Thymus (tissue), 11 donors: ENCODE measurements around the gene MARK1. TPM values are rescaled to one million over a fixed set of nuclear protein-coding genes. Genes with fewer than 3 reads are reported as not detected.

ENCODE experiments used
- DNase-seq, 9 donors: peaks; one replicate each; pipeline ENCODE4 v3.0.0-alpha.2; 2013; ENCODE audit warnings: low spot score in 9 of 9, low read depth in 6 of 9, missing footprints in 1 of 9
- H3K27ac ChIP-seq, 2 donors: one replicate each; pipeline ENCODE4 v1.5.1; 2013; ENCODE audit warnings: control low read depth in 1 of 2, low read depth in 1 of 2, low read length in 1 of 2, mild to moderate bottlenecking in 1 of 2, moderate library complexity in 1 of 2
- H3K27me3 ChIP-seq, 2 donors: one replicate each; pipeline ENCODE4 v1.5.1; 2013; ENCODE audit warnings: low read length in 1 of 2; ENCODE audit not compliant: control insufficient read depth in 2 of 2, insufficient read depth in 1 of 2
- H3K36me3 ChIP-seq, 2 donors: one replicate each; pipeline ENCODE4 v1.5.1; 2013; ENCODE audit warnings: low read length in 1 of 2, mild to moderate bottlenecking in 1 of 2, moderate library complexity in 1 of 2; ENCODE audit not compliant: control insufficient read depth in 2 of 2, insufficient read depth in 2 of 2
- H3K4me1 ChIP-seq, 2 donors: one replicate each; pipeline ENCODE4 v1.5.1; 2013; ENCODE audit warnings: low read length in 2 of 2; ENCODE audit not compliant: control insufficient read depth in 2 of 2, insufficient read depth in 2 of 2
- H3K4me3 ChIP-seq, 2 donors: one replicate each; pipeline ENCODE4 v1.5.1; 2013; ENCODE audit warnings: low read length in 2 of 2, control low read depth in 1 of 2, mild to moderate bottlenecking in 1 of 2
- H3K9me3 ChIP-seq, 2 donors: one replicate each; pipeline ENCODE4 v1.5.1; 2013; ENCODE audit warnings: low read length in 1 of 2, mild to moderate bottlenecking in 1 of 2; ENCODE audit not compliant: control insufficient read depth in 2 of 2, insufficient read depth in 1 of 2
- WGBS: extraction: QIAGEN DNeasy Blood & Tissue Kit; methylation state at CpG from one replicate; pipeline ENCODE4 v1.1.7; 2013; 5-methylcytosine and 5-hydroxymethylcytosine counted together
- polyA plus RNA-seq: library from polyadenylated mRNA; stranded (reverse); fragments of 200-250 nt; gene quantifications from one replicate; pipeline ENCODE4 v1.2.3, GENCODE V29; 2013
- total RNA-seq: library from RNA; stranded (reverse); fragments of 120-200 nt; gene quantifications from one replicate; pipeline ENCODE4 v1.2.4, GENCODE V29; 2013
- donor health status: healthy.

Gene MARK1
- total and polyA plus RNA-seq, 2 donors: 1.9 to 4.9 TPM

DNA sequence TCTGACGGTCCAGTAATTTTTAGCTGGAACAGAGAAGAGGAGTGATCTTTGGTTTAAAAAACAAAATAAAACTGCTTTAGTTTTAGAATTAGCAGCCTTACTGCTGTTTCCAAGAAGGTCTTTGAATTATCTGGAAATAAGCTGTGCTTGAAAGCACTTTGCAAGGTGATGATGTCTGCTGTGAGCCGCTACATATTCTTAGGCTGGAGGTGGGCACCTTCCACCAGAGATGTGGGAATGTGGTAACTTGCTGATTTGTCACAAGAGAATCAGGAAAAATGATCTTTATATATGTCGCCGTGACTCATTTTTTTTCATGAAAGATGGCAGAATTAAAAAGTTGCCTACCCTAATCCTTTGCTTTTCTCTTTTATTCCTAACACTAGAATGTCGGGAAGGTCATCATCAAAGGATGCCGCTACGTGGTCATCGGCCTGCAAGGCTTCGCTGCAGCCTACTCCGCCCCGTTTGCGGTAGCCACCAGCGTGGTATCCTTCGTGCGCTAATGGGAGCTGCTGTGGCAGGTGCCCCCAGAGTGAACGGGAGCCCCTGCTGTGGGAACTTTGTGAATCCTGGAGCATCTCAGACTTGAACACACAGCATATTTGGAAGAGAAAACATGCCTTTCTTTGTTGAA, 168.4 kb downstream of the MARK1 start:
- peaks cover 5 to 13% of the 10 kb centered on the region in 2 donors for H3K27me3 ChIP-seq
- H3K27ac ChIP-seq: no peak overlapping the region
- 97% methylated on average over 16 of the region's 16 CpGs for WGBS
- no peaks in the 10 kb centered on the region for H3K36me3 ChIP-seq
- H3K9me3 ChIP-seq: no peaks in the 10 kb centered on the region
- H3K4me1 ChIP-seq: no peaks in the 10 kb centered on the region
- no peak overlapping the region for H3K4me3 ChIP-seq
- DNase-seq: no peak

DNA sequence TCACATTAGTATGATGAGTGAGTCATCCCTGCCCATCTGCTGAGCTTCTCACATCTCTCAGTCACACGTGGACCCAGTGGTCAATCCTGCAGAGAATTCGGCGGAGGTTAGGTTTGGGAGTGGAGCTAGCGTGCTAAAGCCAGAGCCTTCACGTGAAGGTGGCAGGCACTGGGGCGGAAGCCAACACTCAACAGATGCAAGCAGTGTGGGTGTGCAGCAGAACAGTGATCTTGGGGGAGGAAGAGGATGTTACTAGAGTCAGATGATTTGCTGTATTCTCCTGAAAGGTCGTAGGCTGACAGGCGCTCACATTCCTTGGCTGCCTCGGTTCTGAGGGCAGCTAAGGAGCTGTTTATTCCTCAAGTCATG, 168.9 kb downstream of the MARK1 start:
- Histone ChIP-seq H3K36me3 (no peaks in the 10 kb centered on the region), H3K27me3 (peaks cover 2 to 8% of the 10 kb centered on the region in 2 donors), H3K4me3 (no peak overlapping the region), H3K9me3 (no peaks in the 10 kb centered on the region), H3K4me1 (no peaks in the 10 kb centered on the region), H3K27ac (no peak overlapping the region)
- WGBS: 91% methylated on average over 9 of the region's 9 CpGs
- no peak for DNase-seq

DNA sequence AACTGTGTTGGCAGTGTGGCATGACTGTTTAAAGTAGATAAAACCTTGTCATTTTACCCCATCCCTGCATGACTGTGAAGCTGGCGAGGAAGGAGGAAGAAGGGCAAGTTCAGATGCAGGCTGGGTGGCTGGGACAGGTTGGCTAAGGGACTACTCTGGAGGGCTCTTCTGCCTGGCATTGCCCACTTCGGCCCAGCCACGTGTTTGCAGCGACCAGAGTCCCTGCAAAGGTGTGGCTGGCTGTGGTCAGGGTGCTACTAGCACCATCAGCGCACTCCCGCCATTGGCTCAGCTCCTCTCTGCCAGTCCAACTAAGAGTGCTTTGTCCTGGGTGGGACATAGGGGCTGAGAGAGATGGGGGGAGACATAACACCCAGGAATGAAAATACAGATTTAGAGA, 169.4 kb downstream of the MARK1 start:
- H3K27ac ChIP-seq: no peak overlapping the region
- H3K4me3 ChIP-seq: no peak overlapping the region
- no peaks in the 10 kb centered on the region for H3K4me1 ChIP-seq
- H3K9me3 ChIP-seq: no peaks in the 10 kb centered on the region
- H3K36me3 ChIP-seq: no peaks in the 10 kb centered on the region
- DNase-seq: no peak
- peaks cover 0 to 6% of the 10 kb centered on the region in 2 donors for H3K27me3 ChIP-seq
- WGBS: 94% methylated on average over 6 of the region's 6 CpGs

DNA sequence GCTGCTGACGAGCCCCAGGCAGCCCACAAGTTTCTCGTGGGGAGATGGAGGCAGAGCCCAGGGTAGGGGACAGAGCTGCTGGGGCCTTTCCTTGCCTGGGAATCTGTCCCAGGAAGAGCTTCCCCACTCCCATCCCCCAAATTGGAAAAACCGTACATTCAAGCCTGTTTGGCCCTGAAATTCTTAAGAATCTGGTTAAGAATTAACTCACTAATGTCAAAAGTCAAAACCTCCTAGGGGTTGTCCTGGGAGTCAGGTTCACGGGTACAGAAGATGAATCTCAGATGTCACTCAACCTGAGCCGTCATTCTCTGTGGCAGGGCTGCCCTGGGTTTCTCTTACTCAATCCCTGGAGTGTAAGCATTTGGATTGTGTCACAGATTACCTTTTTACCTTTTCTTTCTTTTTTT, 170.7 kb downstream of the MARK1 start:
- WGBS: 92% methylated on average over 5 of the region's 5 CpGs
- no peak overlapping the region for H3K27ac ChIP-seq
- DNase-seq: no peak
- H3K9me3 ChIP-seq: no peaks in the 10 kb centered on the region
- H3K4me3 ChIP-seq: no peak overlapping the region
- no peaks in the 10 kb centered on the region for H3K4me1 ChIP-seq
- H3K27me3 ChIP-seq: no peaks in the 10 kb centered on the region
- H3K36me3 ChIP-seq: no peaks in the 10 kb centered on the region

DNA sequence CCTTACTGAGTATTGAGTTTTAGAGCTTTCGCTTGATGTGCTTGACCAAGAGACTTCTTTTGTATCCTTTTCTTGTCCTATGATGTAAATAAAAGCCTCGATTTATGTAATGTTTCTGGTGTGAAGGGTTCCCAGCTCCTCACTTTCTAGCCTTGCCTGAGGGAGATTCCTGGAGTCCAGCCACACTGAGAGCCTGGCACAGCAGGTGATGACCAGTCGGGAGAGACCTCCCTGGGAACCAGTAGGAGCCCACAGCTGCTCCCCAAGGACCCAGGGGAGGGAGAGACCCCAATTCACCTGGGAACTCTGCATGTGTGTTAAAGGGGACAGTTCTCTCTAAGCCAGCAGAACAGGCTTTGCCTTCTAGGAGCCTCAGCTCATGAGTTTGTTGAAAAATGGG, 171.1 kb downstream of the MARK1 start:
- no peak for DNase-seq
- H3K4me3 ChIP-seq: no peak overlapping the region
- no peak overlapping the region for H3K27ac ChIP-seq
- H3K9me3 ChIP-seq: no peaks in the 10 kb centered on the region
- no peaks in the 10 kb centered on the region for H3K27me3 ChIP-seq
- no peaks in the 10 kb centered on the region for H3K36me3 ChIP-seq
- no peaks in the 10 kb centered on the region for H3K4me1 ChIP-seq
- WGBS: 93% methylated on average over 3 of the region's 3 CpGs

DNA sequence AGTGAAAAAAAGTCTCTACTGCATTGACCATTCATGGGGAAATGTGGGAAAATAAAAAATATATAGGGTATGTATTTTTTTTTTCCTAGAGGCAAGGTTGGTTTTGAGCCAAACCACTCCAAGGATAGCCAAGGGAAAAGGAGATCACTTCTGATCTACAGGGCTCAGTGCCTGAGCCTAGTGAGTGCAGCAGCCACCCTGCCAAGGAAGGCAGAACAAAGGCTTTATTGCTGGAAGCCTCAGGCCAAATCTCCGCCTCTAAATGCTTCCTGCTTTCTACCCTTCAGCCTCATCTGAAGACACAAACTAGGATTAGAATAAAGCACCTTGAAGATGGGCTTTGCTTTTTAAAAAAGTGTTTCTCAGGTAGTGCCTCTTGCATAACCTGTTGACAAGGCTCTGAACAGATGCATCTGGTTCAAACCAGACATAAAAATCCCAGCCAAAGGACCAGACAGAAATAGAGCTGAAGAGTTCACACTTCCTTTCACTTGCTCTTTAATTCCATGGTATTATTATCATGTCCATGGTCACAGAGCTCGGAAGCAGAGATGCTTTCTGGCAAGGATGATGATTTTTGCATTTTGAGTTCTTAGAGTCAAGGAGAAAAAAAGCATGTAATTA, 172.7 kb downstream of the MARK1 start:
- DNase-seq: no peak
- 87% methylated on average over 2 of the region's 2 CpGs for WGBS

DNA sequence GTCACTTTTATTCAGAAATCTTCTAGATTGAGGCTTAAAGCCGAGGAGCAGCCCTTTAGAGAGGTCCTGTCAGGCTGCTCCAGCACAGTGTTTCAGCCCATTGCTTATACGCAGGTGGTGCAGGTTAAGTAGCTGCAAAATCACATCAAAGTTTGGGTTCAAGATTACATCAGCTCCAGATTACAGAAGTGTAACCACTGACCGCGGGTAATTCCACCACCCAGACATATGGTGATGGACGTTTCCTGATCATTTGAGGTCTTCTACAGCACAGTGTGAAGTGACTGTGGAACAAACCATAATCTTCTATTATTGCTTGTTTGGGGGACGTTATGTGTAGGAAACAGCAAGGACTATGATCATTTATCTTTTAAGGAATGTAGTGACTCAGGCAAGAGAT, 174.0 kb downstream of the MARK1 start:
- 47% methylated on average over 6 of the region's 6 CpGs for WGBS
- Histone ChIP-seq H3K27me3 (no peaks in the 10 kb centered on the region), H3K36me3 (no peaks in the 10 kb centered on the region), H3K4me1 (no peaks in the 10 kb centered on the region), H3K27ac (no peak overlapping the region), H3K9me3 (no peaks in the 10 kb centered on the region), H3K4me3 (no peak overlapping the region)
- no peak for DNase-seq

More for the DNA sequence above, 172.7 kb downstream of the MARK1 start:
- H3K9me3 ChIP-seq: no peaks in the 10 kb centered on the region
- H3K4me3 ChIP-seq: no peak overlapping the region
- H3K36me3 ChIP-seq: no peaks in the 10 kb centered on the region
- H3K4me1 ChIP-seq: no peaks in the 10 kb centered on the region
- H3K27ac ChIP-seq: no peak overlapping the region
- no peaks in the 10 kb centered on the region for H3K27me3 ChIP-seq

DNA sequence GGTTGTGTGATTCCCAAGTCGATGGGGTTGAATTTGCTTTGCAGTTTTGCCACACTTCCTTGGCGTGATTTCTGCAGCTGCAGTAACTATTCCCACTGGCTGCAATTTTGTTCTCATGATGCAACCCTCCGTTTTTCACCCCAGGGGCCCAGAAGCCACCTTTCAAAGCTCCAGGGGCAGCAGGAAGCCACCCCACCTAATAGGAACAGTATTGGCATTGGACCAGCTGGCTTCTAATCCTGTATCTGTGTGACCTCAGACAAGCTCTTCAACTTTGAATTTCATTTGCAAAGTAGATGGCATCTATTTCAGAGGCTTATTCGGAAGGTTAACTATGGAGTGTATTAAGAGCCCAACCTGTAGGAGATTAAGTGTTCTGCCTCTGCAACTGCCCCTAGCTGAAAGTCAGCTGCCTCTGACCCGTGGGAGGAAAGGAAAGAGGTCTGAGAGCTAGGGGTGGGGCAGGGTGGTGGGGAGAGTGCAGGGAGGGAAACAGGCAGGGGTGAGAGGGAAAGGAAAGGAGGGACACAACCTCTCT, 174.9 kb downstream of the MARK1 start:
- H3K9me3 ChIP-seq: no peaks in the 10 kb centered on the region
- H3K27ac ChIP-seq: no peak overlapping the region
- H3K36me3 ChIP-seq: no peaks in the 10 kb centered on the region
- no peak overlapping the region for H3K4me3 ChIP-seq
- no peaks in the 10 kb centered on the region for H3K4me1 ChIP-seq
- DNase-seq: no peak
- H3K27me3 ChIP-seq: no peaks in the 10 kb centered on the region
- 71% methylated on average over 5 of the region's 5 CpGs for WGBS

DNA sequence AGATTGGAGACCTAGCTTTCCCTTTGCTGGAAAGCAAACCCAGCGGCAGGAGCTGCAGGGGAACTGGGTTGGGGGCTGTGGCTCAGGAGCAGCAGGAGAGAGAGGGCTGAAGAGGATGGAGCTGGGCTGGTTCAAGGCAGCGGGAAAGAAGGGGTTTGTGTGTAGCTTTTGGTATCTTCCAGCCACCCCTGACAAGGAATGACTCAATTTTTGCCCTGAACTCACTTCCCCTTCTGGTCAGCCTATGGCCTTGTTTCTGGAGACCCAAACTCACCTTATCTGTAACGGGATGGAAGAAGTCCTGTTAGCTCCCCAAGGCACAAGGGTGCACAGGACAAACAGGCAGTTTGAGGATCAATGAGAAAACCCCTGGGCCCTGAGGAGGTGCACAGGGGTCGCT, 175.4 kb downstream of the MARK1 start:
- no peaks in the 10 kb centered on the region for H3K9me3 ChIP-seq
- H3K27me3 ChIP-seq: no peaks in the 10 kb centered on the region
- H3K4me1 ChIP-seq: no peaks in the 10 kb centered on the region
- H3K4me3 ChIP-seq: no peak overlapping the region
- DNase-seq: no peak
- WGBS: 95% methylated on average over 4 of the region's 4 CpGs
- H3K36me3 ChIP-seq: no peaks in the 10 kb centered on the region
- H3K27ac ChIP-seq: no peak overlapping the region
